Measurements from ENCODE around the gene LRMDA. TPM values are rescaled to one million over a fixed set of nuclear protein-coding genes. Genes with fewer than 3 reads are reported as not detected.

The LRMDA gene
- total RNA-seq, 1 donor from 2014 or later = 7.3 TPM

DNA sequence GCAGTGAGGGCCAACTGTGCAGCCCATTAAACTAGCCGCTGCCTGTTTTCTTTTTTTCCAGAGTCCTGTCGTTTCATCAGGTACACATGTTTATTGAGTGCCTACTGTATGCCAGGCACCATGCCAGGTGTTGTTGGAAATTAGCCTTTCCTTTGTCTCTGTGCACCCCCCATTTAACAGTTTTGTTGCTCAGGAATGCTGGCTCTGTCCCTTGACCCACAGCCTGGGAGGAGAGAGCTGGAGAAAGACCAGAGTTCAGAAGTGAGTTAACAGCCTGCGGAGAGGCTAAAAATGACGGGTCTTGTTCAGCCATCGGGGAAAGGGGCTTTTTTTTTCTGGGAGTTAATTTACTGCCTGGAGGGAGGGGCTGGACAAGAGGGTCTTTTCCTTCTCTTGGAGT, 1.3 kb downstream of the LRMDA start:
- peaks cover 12 to 30% (median 15%) of the 10 kb centered on the region in 3 donors for H3K4me1 ChIP-seq (ENCODE audit: control insufficient read depth in 3 of 3, insufficient read depth in 3 of 3, low read length in 3 of 3)
- H3K27me3 ChIP-seq (ENCODE audit: control insufficient read depth in 3 of 3, insufficient read depth in 3 of 3, low read length in 3 of 3) = peaks cover 0 to 23% (median 7%) of the 10 kb centered on the region in 3 donors

DNA sequence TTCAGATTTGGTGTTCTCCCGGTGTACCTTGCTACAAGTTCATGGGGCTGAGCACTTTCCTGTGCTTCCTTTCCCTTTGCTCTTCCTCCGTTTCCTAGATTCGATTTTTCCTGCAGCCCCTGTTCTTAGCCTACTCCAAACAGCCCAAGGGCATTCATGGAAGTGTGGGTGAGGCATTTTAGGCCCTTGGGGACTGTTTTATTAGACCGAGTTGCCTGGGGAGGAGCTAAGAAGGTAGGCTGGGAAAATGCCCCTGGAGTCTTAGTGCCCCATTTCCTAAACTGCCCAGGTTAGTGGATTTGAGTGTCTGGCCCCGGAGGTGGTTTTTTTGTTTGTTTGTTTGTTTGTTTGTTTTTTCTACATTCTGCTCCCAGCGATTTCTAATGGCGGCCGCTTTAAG, 1.8 kb downstream of the LRMDA start:
- H3K4me3 ChIP-seq (ENCODE audit: low read length in 3 of 3) = no peak overlapping the region
- no peak overlapping the region for H3K27ac ChIP-seq (ENCODE audit: low read depth, low read length)
- H3K27me3 ChIP-seq (ENCODE audit: control insufficient read depth in 3 of 3, insufficient read depth in 3 of 3, low read length in 3 of 3) = peaks cover 0 to 23% (median 7%) of the 10 kb centered on the region in 3 donors
- peaks cover 12 to 29% (median 15%) of the 10 kb centered on the region in 3 donors for H3K4me1 ChIP-seq (ENCODE audit: control insufficient read depth in 3 of 3, insufficient read depth in 3 of 3, low read length in 3 of 3)
- no peaks in the 10 kb centered on the region for H3K9me3 ChIP-seq (ENCODE audit: control insufficient read depth in 3 of 3, low read length in 3 of 3)
- H3K36me3 ChIP-seq (ENCODE audit: control insufficient read depth in 3 of 3, insufficient read depth in 3 of 3, low read length in 3 of 3) = no peaks in the 10 kb centered on the region
- H3K9ac ChIP-seq (ENCODE audit: low read depth in 1 of 3, low read length in 3 of 3) = no peak overlapping the region

More for the DNA sequence above, 1.3 kb downstream of the LRMDA start:
- no peak overlapping the region for H3K9ac ChIP-seq (ENCODE audit: low read depth in 1 of 3, low read length in 3 of 3)
- no peaks in the 10 kb centered on the region for H3K36me3 ChIP-seq (ENCODE audit: control insufficient read depth in 3 of 3, insufficient read depth in 3 of 3, low read length in 3 of 3)
- no peak overlapping the region for H3K4me3 ChIP-seq (ENCODE audit: low read length in 3 of 3)
- no peaks in the 10 kb centered on the region for H3K9me3 ChIP-seq (ENCODE audit: control insufficient read depth in 3 of 3, low read length in 3 of 3)
- H3K27ac ChIP-seq (ENCODE audit: low read depth, low read length) = no peak overlapping the region

DNA sequence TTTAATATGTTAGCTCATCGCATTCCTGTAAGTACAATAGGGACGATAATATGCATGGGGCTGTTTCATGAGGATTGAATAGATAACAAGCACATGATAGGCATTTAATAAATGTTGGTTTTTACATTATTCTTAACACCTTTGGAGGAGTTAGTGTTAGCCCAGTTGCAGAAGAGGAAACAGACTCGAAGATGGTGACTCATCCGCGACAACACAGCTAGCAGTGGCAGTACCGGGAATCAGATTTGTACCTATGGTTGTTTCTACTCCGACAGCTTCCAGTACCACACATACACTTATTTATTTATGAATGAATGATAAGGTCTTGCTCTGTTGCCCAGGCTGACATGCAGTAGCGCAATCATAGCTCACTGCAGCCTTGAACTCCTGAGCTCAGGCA, 2.9 kb downstream of the LRMDA start:
- H3K9ac ChIP-seq (ENCODE audit: low read depth in 1 of 3, low read length in 3 of 3) = no peak overlapping the region
- peaks cover 0 to 23% (median 7%) of the 10 kb centered on the region in 3 donors for H3K27me3 ChIP-seq (ENCODE audit: control insufficient read depth in 3 of 3, insufficient read depth in 3 of 3, low read length in 3 of 3)
- H3K4me3 ChIP-seq (ENCODE audit: low read length in 3 of 3) = no peak overlapping the region
- no peaks in the 10 kb centered on the region for H3K9me3 ChIP-seq (ENCODE audit: control insufficient read depth in 3 of 3, low read length in 3 of 3)
- no peaks in the 10 kb centered on the region for H3K36me3 ChIP-seq (ENCODE audit: control insufficient read depth in 3 of 3, insufficient read depth in 3 of 3, low read length in 3 of 3)
- no peak overlapping the region for H3K27ac ChIP-seq (ENCODE audit: low read depth, low read length)
- H3K4me1 ChIP-seq (ENCODE audit: control insufficient read depth in 3 of 3, insufficient read depth in 3 of 3, low read length in 3 of 3) = peaks cover 11 to 25% (median 12%) of the 10 kb centered on the region in 3 donors

DNA sequence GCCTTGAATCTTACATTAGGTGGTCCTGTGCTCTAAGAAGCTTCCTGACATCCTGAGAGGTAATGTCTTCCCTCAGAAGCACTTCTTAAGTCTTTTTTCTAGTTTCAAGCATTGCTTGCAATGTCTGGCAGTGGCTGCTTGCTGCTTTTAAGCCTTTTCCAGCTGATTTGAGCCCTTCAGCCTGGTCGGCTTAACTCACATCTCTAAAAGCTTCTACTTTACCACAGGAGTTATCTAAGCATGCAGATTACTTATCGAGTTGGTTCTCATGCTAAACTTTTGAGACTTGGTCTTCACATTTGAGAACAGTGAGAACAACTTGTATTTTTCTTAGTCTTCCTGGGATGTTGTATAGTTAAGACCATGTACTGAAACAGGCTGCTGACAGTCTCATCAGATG, 3.9 kb downstream of the LRMDA start:
- Histone ChIP-seq H3K36me3 (ENCODE audit: control insufficient read depth in 3 of 3, insufficient read depth in 3 of 3, low read length in 3 of 3) (no peaks in the 10 kb centered on the region), H3K4me3 (ENCODE audit: low read length in 3 of 3) (no peak overlapping the region), H3K4me1 (ENCODE audit: control insufficient read depth in 3 of 3, insufficient read depth in 3 of 3, low read length in 3 of 3) (peaks cover 6 to 18% (median 7%) of the 10 kb centered on the region in 3 donors), H3K27ac (ENCODE audit: low read depth, low read length) (no peak overlapping the region), H3K9me3 (ENCODE audit: control insufficient read depth in 3 of 3, low read length in 3 of 3) (no peaks in the 10 kb centered on the region), H3K9ac (ENCODE audit: low read depth in 1 of 3, low read length in 3 of 3) (no peak overlapping the region), H3K27me3 (ENCODE audit: control insufficient read depth in 3 of 3, insufficient read depth in 3 of 3, low read length in 3 of 3) (peaks cover 0 to 23% (median 7%) of the 10 kb centered on the region in 3 donors)

DNA sequence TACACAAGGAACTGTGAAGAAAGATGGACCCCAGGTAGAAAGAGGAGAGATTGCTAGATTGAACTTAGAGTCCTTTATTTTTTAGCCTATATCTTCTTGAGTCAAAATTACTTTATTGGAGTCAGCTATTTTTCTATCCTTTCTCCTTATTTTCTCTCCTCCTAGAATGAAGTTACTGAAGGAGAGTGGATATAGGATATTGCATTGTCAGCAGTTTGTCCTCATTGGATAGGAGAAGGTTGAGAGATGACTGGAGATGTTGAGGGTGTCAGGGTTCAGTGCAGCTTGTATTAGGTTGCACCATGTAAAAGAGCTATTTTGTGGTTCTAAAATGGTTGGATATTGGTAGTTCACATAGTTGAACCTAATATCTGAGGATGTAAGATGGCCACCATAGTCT, 5.5 kb downstream of the LRMDA start:
- peaks cover 4 to 6% (median 5%) of the 10 kb centered on the region in 3 donors for H3K4me1 ChIP-seq (ENCODE audit: control insufficient read depth in 3 of 3, insufficient read depth in 3 of 3, low read length in 3 of 3)
- peaks cover 0 to 18% (median 4%) of the 10 kb centered on the region in 3 donors for H3K27me3 ChIP-seq (ENCODE audit: control insufficient read depth in 3 of 3, insufficient read depth in 3 of 3, low read length in 3 of 3)
- H3K9ac ChIP-seq (ENCODE audit: low read depth in 1 of 3, low read length in 3 of 3) = no peak overlapping the region
- H3K36me3 ChIP-seq (ENCODE audit: control insufficient read depth in 3 of 3, insufficient read depth in 3 of 3, low read length in 3 of 3) = no peaks in the 10 kb centered on the region
- no peak overlapping the region for H3K4me3 ChIP-seq (ENCODE audit: low read length in 3 of 3)
- no peaks in the 10 kb centered on the region for H3K9me3 ChIP-seq (ENCODE audit: control insufficient read depth in 3 of 3, low read length in 3 of 3)
- H3K27ac ChIP-seq (ENCODE audit: low read depth, low read length) = no peak overlapping the region

DNA sequence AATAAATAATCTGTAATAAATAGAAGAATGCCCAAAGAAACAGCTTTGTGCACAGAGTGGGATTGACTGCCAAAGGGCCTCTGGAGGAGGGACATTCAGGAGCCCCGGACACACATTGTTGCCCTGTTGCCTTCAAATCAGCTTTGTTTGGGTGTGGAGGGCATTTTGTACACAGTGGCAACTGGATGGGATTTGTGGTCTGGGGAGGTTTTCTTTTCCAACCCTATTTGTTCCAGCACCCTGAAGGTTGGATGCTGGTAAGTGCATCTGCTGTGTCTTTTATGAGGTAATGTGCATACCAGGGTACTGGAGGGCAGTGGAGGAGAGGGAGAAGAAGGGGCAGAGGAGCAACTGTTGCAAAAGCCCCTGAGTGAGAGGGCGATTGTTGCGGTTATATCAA, 6.3 kb downstream of the LRMDA start:
- H3K9ac ChIP-seq (ENCODE audit: low read depth in 1 of 3, low read length in 3 of 3) = no peak overlapping the region
- H3K27me3 ChIP-seq (ENCODE audit: control insufficient read depth in 3 of 3, insufficient read depth in 3 of 3, low read length in 3 of 3) = peaks cover 0 to 12% (median 0%) of the 10 kb centered on the region in 3 donors
- H3K4me3 ChIP-seq (ENCODE audit: low read length in 3 of 3) = no peak overlapping the region
- no peaks in the 10 kb centered on the region for H3K36me3 ChIP-seq (ENCODE audit: control insufficient read depth in 3 of 3, insufficient read depth in 3 of 3, low read length in 3 of 3)
- no peak overlapping the region for H3K27ac ChIP-seq (ENCODE audit: low read depth, low read length)
- no peaks in the 10 kb centered on the region for H3K9me3 ChIP-seq (ENCODE audit: control insufficient read depth in 3 of 3, low read length in 3 of 3)
- peaks cover 0 to 1% (median 0%) of the 10 kb centered on the region in 3 donors for H3K4me1 ChIP-seq (ENCODE audit: control insufficient read depth in 3 of 3, insufficient read depth in 3 of 3, low read length in 3 of 3)

DNA sequence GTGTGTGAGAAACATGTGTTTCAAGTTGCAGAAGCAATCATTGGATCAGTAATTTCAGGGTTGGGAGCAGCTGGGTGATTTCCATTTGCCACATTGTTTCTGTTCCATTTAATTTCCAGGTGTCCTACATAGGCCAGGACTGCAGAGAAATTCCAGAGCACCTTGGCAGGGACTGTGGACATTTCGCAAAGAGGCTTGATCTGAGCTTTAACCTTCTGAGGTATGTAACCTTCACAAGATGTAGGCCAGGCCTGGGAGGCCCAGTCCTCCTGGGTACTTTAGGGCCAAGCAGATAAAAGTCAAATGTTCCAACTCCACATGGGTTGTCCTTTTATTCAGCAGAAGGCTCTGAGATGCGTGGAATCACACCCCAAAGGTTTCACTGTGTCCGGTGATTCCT, 6.9 kb downstream of the LRMDA start:
- no peak overlapping the region for H3K4me3 ChIP-seq (ENCODE audit: low read length in 3 of 3)
- no peaks in the 10 kb centered on the region for H3K4me1 ChIP-seq (ENCODE audit: control insufficient read depth in 3 of 3, insufficient read depth in 3 of 3, low read length in 3 of 3)
- no peaks in the 10 kb centered on the region for H3K9me3 ChIP-seq (ENCODE audit: control insufficient read depth in 3 of 3, low read length in 3 of 3)
- no peaks in the 10 kb centered on the region for H3K36me3 ChIP-seq (ENCODE audit: control insufficient read depth in 3 of 3, insufficient read depth in 3 of 3, low read length in 3 of 3)
- peaks cover 0 to 7% (median 0%) of the 10 kb centered on the region in 3 donors for H3K27me3 ChIP-seq (ENCODE audit: control insufficient read depth in 3 of 3, insufficient read depth in 3 of 3, low read length in 3 of 3)
- H3K9ac ChIP-seq (ENCODE audit: low read depth in 1 of 3, low read length in 3 of 3) = no peak overlapping the region
- no peak overlapping the region for H3K27ac ChIP-seq (ENCODE audit: low read depth, low read length)

DNA sequence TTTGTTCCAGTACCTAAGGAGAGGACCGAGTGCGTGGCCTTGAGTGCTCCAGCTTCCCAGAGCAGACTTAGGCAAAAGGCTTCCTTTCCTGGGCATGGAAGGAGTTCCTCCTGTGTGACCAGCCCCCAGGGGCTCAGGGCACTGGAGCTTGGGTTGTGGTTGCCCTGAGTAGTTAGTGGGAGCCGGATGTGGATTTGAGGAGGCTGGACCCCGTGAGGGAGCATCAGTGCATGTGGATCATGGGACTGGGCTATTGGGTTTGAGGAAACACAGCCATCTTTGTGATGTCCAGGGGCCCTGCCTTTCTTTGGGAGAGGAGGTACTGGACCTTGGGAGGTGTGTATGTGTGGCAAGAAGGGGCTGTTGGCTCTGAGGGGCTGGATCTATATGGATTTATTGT, 8.4 kb downstream of the LRMDA start:
- Histone ChIP-seq H3K4me3 (ENCODE audit: low read length in 3 of 3) (no peak overlapping the region), H3K27ac (ENCODE audit: low read depth, low read length) (no peak overlapping the region), H3K4me1 (ENCODE audit: control insufficient read depth in 3 of 3, insufficient read depth in 3 of 3, low read length in 3 of 3) (no peaks in the 10 kb centered on the region), H3K36me3 (ENCODE audit: control insufficient read depth in 3 of 3, insufficient read depth in 3 of 3, low read length in 3 of 3) (no peaks in the 10 kb centered on the region), H3K9me3 (ENCODE audit: control insufficient read depth in 3 of 3, low read length in 3 of 3) (peaks cover 0 to 3% (median 3%) of the 10 kb centered on the region in 3 donors), H3K27me3 (ENCODE audit: control insufficient read depth in 3 of 3, insufficient read depth in 3 of 3, low read length in 3 of 3) (no peaks in the 10 kb centered on the region), H3K9ac (ENCODE audit: low read depth in 1 of 3, low read length in 3 of 3) (no peak overlapping the region)

DNA sequence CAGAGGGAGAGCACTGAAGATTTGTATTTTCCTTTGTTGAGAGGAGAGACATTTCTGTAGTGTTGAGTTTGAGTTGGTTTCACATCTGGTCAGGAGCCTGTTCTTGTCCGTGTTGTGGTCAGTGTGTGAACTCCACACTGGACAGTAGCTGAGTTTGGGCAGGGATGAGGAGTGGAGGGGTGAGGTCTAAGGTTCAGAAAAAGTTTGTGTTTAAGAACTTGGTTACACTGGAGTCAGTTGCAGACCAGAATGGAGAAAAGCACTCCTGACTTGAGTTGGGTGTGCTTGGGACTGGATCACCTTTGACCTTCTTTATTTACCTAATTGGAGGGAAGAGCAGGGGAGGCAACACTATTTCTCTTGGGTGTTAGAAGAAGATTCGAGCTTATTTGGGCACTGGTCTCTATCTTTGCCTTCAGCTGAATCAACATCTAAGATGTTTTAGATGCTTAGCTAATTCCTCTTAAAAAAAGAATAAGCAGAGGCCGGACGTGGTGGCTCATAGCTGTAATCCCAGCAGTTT, 8.9 kb downstream of the LRMDA start:
- Histone ChIP-seq H3K27me3 (ENCODE audit: control insufficient read depth in 3 of 3, insufficient read depth in 3 of 3, low read length in 3 of 3) (no peaks in the 10 kb centered on the region), H3K36me3 (ENCODE audit: control insufficient read depth in 3 of 3, insufficient read depth in 3 of 3, low read length in 3 of 3) (no peaks in the 10 kb centered on the region), H3K4me3 (ENCODE audit: low read length in 3 of 3) (no peak overlapping the region), H3K9ac (ENCODE audit: low read depth in 1 of 3, low read length in 3 of 3) (no peak overlapping the region), H3K4me1 (ENCODE audit: control insufficient read depth in 3 of 3, insufficient read depth in 3 of 3, low read length in 3 of 3) (no peaks in the 10 kb centered on the region), H3K27ac (ENCODE audit: low read depth, low read length) (no peak overlapping the region), H3K9me3 (ENCODE audit: control insufficient read depth in 3 of 3, low read length in 3 of 3) (peaks cover 0 to 3% (median 3%) of the 10 kb centered on the region in 3 donors)

DNA sequence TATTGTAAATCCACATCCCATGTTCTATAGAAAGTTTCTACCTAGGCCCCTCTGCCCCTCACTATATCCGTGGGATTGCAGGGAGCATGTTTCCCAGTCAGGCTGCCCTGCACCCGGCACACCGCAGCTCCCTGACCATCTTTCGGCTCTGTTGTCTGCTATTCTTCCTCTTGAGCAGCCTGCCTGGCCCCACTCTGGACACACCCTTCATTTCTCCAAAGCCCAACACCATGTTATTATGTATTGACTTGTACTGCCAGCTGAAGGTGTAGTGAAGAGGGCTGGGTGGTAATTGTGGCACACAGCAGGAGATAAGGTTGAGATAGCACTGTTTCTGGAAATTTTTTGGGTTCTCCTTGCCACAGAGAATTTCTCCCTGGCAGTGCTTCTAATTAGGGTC, 9.8 kb downstream of the LRMDA start:
- Histone ChIP-seq H3K4me1 (ENCODE audit: control insufficient read depth in 3 of 3, insufficient read depth in 3 of 3, low read length in 3 of 3) (no peaks in the 10 kb centered on the region), H3K9ac (ENCODE audit: low read depth in 1 of 3, low read length in 3 of 3) (no peak overlapping the region), H3K27me3 (ENCODE audit: control insufficient read depth in 3 of 3, insufficient read depth in 3 of 3, low read length in 3 of 3) (no peaks in the 10 kb centered on the region), H3K9me3 (ENCODE audit: control insufficient read depth in 3 of 3, low read length in 3 of 3) (peaks cover 0 to 6% (median 3%) of the 10 kb centered on the region in 3 donors), H3K4me3 (ENCODE audit: low read length in 3 of 3) (no peak overlapping the region), H3K27ac (ENCODE audit: low read depth, low read length) (no peak overlapping the region), H3K36me3 (ENCODE audit: control insufficient read depth in 3 of 3, insufficient read depth in 3 of 3, low read length in 3 of 3) (no peaks in the 10 kb centered on the region)
